Measurements from ENCODE around the gene PRKRIP1. TPM values are rescaled to one million over a fixed set of nuclear protein-coding genes. Genes with fewer than 3 reads are reported as not detected.

PRKRIP1 gene
- total and polyA plus RNA-seq, 8 donors, result 9.1 to 40.1 (median 11.6) TPM

DNA sequence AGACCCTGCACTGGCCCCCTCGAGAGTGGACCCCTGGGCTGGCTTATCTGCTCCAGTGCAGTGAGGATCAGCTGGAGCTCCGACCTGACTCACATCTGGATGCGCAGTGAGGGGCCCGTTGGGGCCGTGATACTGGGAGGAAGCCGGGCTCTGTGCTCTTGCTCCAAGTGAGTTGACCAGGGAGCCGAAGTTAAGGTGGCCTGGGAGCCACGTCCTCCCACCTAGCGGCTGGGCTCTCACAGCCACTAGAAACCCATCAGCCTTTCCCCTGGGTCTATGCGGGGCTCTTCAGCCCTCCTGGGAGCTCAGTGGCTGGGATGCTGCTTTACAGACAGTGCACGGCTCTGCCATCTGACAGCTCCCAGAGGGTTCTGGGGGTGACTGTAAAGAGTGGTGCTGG lies 59.4 kb downstream of the PRKRIP1 start:
- no peak for DNase-seq
- intact Hi-C loops (cut with DNase I), result no loop called here
- no peaks in the 10 kb centered on the region for H3K27me3 ChIP-seq
- WGBS, 2 donors, result 91% methylated on average over 11 of the region's 11 CpGs
- H3K27ac ChIP-seq, result no peak overlapping the region
- no peak for ATAC-seq
- no peaks in the 10 kb centered on the region for H3K9me3 ChIP-seq
- H3K36me3 ChIP-seq, result peaks cover 0 to 19% (median 0%) of the 10 kb centered on the region in 3 donors
- no peak overlapping the region for H3K4me3 ChIP-seq
- no peak for TF ChIP-seq CTCF (IDR thresholded peaks at IDR 0.05)
- H3K4me1 ChIP-seq, result no peaks in the 10 kb centered on the region
- no peak for FAIRE-seq

DNA sequence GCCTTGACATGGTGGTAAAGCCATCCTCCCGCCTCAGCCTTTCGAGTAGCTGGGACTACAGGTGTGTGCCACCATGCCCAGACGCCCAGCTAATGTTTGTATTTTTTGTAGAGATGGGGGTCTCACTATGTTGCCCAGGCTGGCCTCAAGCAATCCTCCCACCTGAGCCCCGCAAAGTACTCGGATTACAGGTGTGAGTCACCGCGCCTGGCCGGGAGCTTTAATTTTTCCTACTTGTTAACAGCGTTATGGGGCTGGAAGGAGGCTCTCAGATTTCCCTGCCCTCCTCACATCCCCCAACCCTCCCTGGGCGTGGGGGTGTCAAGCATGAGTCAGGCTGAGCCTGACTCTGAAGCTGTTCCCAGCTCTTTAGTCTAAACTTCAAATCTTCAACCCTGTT lies 60.2 kb downstream of the PRKRIP1 start:
- no peak for DNase-seq
- Histone ChIP-seq H3K4me1 (no peaks in the 10 kb centered on the region), H3K4me3 (no peak overlapping the region), H3K27ac (no peak overlapping the region), H3K9me3 (no peaks in the 10 kb centered on the region), H3K27me3 (no peaks in the 10 kb centered on the region), H3K36me3 (peaks cover 0 to 19% (median 0%) of the 10 kb centered on the region in 3 donors)
- no peak for ATAC-seq
- FAIRE-seq, result no peak
- no peak for TF ChIP-seq CTCF (IDR thresholded peaks at IDR 0.05)
- WGBS, 2 donors, result 89 to 93% methylated on average over 10 of the region's 10 CpGs
- intact Hi-C loops (cut with DNase I), result no loop called here

DNA sequence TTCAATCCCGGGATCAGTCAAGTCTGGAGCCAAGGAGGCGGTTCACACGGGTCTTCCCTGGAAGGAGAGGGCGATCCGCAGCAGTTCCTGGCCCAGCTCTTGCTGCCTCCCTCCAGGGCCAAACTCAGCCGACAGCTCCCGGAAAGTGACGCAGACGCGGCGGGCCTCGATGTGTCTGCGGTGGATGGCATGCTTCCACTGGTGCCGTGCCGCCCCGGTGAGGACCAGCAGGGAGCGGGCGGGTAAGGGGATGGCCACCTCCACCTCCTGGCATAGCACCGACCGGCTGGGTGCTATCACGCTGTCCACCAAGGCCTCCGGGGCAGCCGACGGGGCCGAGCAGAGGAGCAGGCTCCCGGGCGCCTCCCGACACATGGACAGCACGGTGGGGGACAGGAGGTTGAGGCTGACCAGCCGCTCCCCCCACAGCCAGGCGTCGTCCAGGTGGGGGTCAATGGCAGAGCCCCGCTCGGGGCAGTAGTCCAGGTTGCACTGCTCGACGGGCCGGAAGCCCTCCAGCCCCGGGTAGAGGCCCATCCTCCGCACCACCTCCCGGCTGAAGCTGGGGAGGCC lies 61.3 kb downstream of the PRKRIP1 start:
- peaks cover 0 to 19% (median 0%) of the 10 kb centered on the region in 3 donors for H3K36me3 ChIP-seq
- H3K27ac ChIP-seq, result no peak overlapping the region
- no peak for ATAC-seq
- H3K9me3 ChIP-seq, result no peaks in the 10 kb centered on the region
- H3K4me1 ChIP-seq, result no peaks in the 10 kb centered on the region
- no peak for DNase-seq
- H3K4me3 ChIP-seq, result no peak overlapping the region
- intact Hi-C loops (cut with DNase I), result no loop called here
- no peaks in the 10 kb centered on the region for H3K27me3 ChIP-seq
- 93 to 95% methylated on average over 40 of the region's 40 CpGs for WGBS, 2 donors
- no peak for TF ChIP-seq CTCF (IDR thresholded peaks at IDR 0.05)
- FAIRE-seq, result no peak

- FAIRE-seq (no peak), ATAC-seq (no peak), DNase-seq (no peak)
- intact Hi-C loops (cut with DNase I), result no loop called here
- WGBS, 2 donors, result 95 to 96% methylated on average over 24 of the region's 24 CpGs
- Histone ChIP-seq H3K36me3 (peaks cover 0 to 19% (median 0%) of the 10 kb centered on the region in 3 donors), H3K4me3 (no peak overlapping the region), H3K9me3 (no peaks in the 10 kb centered on the region), H3K4me1 (peaks cover 0 to 9% (median 5%) of the 10 kb centered on the region in 3 donors), H3K27me3 (no peaks in the 10 kb centered on the region), H3K27ac (no peak overlapping the region)
- TF ChIP-seq CTCF (IDR thresholded peaks at IDR 0.05), result no peak
Observed at GRCh38 chr7:102459221-102459844, 63.2 kb downstream of the PRKRIP1 start.

DNA sequence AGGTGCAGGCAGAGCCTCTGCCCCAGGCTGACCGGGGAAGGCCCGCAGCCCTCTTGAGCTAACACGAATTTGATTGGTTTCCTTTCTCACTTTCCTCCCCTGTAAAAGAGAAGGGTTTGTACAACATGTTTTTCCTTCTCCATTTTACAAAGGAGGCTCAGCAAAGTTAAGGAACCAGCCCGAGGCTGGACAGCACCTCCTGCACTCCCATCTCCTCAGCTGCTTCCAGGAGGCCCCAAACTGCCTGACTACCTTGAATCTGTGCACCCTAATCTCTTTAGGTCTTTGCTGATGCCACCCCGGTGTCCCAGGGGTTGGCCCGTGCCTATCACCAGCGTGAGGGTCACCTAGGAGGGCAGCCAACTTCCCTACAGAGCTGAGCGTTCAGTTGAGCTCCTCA lies 64.3 kb downstream of the PRKRIP1 start:
- peaks cover 0 to 19% (median 0%) of the 10 kb centered on the region in 3 donors for H3K36me3 ChIP-seq
- no peak for ATAC-seq
- no peaks in the 10 kb centered on the region for H3K27me3 ChIP-seq
- DNase-seq, result no peak
- peaks cover 0 to 9% (median 6%) of the 10 kb centered on the region in 3 donors for H3K4me1 ChIP-seq
- no peak for FAIRE-seq
- 86 to 88% methylated on average over 8 of the region's 8 CpGs for WGBS, 2 donors
- H3K4me3 ChIP-seq, result no peak overlapping the region
- H3K27ac ChIP-seq, result no peak overlapping the region
- intact Hi-C loops (cut with DNase I), result no loop called here
- no peak for TF ChIP-seq CTCF (IDR thresholded peaks at IDR 0.05)
- H3K9me3 ChIP-seq, result no peaks in the 10 kb centered on the region

All from pancreas (tissue), 10 donors.